HG02870 (cell line): ENCODE measurements around the gene EPB42.
"Not testable (repeated sequence)": the region's sequence is repeated elsewhere in the genome, so short reads cannot be mapped to it uniquely, and the experiment has no call there.

Experiments
- ATAC-seq: cut with Tn5 transposase; IDR thresholded peaks from one replicate; pipeline ENCODE4 v1.9.1; 2021; ENCODE audit warnings: mild to moderate bottlenecking, moderate library complexity; ENCODE audit not compliant: unreplicated experiment

Gene EPB42

GRCh38 chr15:43213466-43213865 is 7.4 kb downstream of the EPB42 start:
- ATAC-seq, result no peak

GRCh38 chr15:43212951-43213350 is 7.9 kb downstream of the EPB42 start:
- ATAC-seq, result no peak

GRCh38 chr15:43212299-43212698 is 8.5 kb downstream of the EPB42 start:
- no peak for ATAC-seq

GRCh38 chr15:43211224-43211735 is 9.5 kb downstream of the EPB42 start:
- no peak for ATAC-seq

- ATAC-seq, result no peak
Measured at GRCh38 chr15:43210807-43211206, 10.0 kb downstream of the EPB42 start.

GRCh38 chr15:43210172-43210745 is 10.6 kb downstream of the EPB42 start:
- ATAC-seq, result no peak

GRCh38 chr15:43209059-43209824 is 11.6 kb downstream of the EPB42 start:
- ATAC-seq, result no peak

- no peak for ATAC-seq
Measured at GRCh38 chr15:43208052-43209002, 12.5 kb downstream of the EPB42 start.

- no peak for ATAC-seq
Measured at GRCh38 chr15:43207024-43207423, 13.8 kb downstream of the EPB42 start.

GRCh38 chr15:43206054-43206453 is 14.8 kb downstream of the EPB42 start:
- no peak for ATAC-seq

GRCh38 chr15:43204016-43204901 is 16.6 kb downstream of the EPB42 start:
- ATAC-seq, result no peak

- ATAC-seq, result no peak
Measured at GRCh38 chr15:43199945-43200488, 20.8 kb downstream of the EPB42 start.

GRCh38 chr15:43198992-43199391 is 21.8 kb downstream of the EPB42 start:
- ATAC-seq, result no peak

- ATAC-seq, result not testable (repeated sequence)
Measured at GRCh38 chr15:43198556-43198955, 22.3 kb downstream of the EPB42 start.

- ATAC-seq, result not testable (repeated sequence)
Measured at GRCh38 chr15:43197773-43198172, 23.0 kb downstream of the EPB42 start.

GRCh38 chr15:43196760-43197548 is 23.9 kb downstream of the EPB42 start:
- no peak for ATAC-seq

GRCh38 chr15:43194795-43195194 is 26.0 kb downstream of the EPB42 start:
- no peak for ATAC-seq

GRCh38 chr15:43193710-43194109 is 27.1 kb downstream of the EPB42 start:
- no peak for ATAC-seq

GRCh38 chr15:43190178-43190577 is 30.6 kb downstream of the EPB42 start:
- ATAC-seq, result no peak
